GM12878 (cell line): ENCODE measurements around the gene PCDHB14. TPM values are rescaled to one million over a fixed set of nuclear protein-coding genes. Genes with fewer than 3 reads are reported as not detected.

Source experiments
- ATAC-seq: fragments of 200-7000 bp; cut with Tn5 transposase; 3 replicates; pipeline ENCODE4 v1.9.1; 2020; ENCODE audit warnings: mild to moderate bottlenecking, moderate library complexity
- BruUV-seq: library from RNA; stranded (reverse); fragments of 400-500 nt; replicated peaks from 2 replicates; lab custom pipeline; 2021; lab: Mats Ljungman, UMichigan
- CTCF ChIA-PET: fragments of 300-600 bp; sonication (Branson Sonifier 250); formaldehyde crosslinking; extraction: SDS; loops from one replicate; lab custom pipeline; 2021; ENCODE audit warnings: inconsistent platforms; lab: Yijun Ruan, JAX
- POLR2A ChIA-PET: fragments of 350-600 bp; formaldehyde crosslinking; extraction: SDS; loops from one replicate; lab custom pipeline; 2021; ENCODE audit warnings: inconsistent platforms; lab: Charles Lee
- RAD21 ChIA-PET: fragments of 300-600 bp; sonication (Branson Sonifier 250); formaldehyde crosslinking; loops from one replicate; lab custom pipeline; 2023; ENCODE audit warnings: antibody characterized with exemption; ENCODE audit not compliant: unreplicated experiment; lab: Charles Lee
- SMC1A ChIA-PET: fragments of 300-600 bp; sonication (Branson Sonifier 250); formaldehyde crosslinking; loops from one replicate; lab custom pipeline; 2023; ENCODE audit not compliant: unreplicated experiment, uncharacterized antibody; lab: Charles Lee
- DNase-seq: peaks from one replicate; pipeline ENCODE4 v3.0.0-alpha.2; 2011; ENCODE audit warnings: low read depth, low spot score
- FAIRE-seq: peaks from 3 replicates; lab custom pipeline; 2011; peaks lifted over from hg19 to GRCh38; lab: Jason Lieb, UNC
- H2AFZ ChIP-seq: 2 replicates; pipeline ENCODE4 v1.6.0; 2011; ENCODE audit warnings: low read depth, low read length, control low read depth; ENCODE audit not compliant: control insufficient read depth
- H3K27ac ChIP-seq: 2 replicates; pipeline ENCODE4 v1.5.1; 2011; ENCODE audit warnings: control low read depth; ENCODE audit not compliant: control insufficient read depth, insufficient read depth
- H3K27me3 ChIP-seq, 2 experiments: replicated peaks in 1 of 2; 2 replicates each; pipeline versions ENCODE4 v1.6.0 to v1.6.1; 2011; ENCODE audit warnings: low read length in 1 of 2; ENCODE audit not compliant: control insufficient read depth in 2 of 2, insufficient read depth in 2 of 2
- H3K36me3 ChIP-seq, 2 experiments: 2 replicates each; pipeline ENCODE4 v1.5.1; 2011; ENCODE audit warnings: low read length in 1 of 2; ENCODE audit not compliant: control insufficient read depth in 2 of 2, insufficient read depth in 2 of 2
- H3K4me1 ChIP-seq: 2 replicates; pipeline ENCODE4 v1.6.1; 2011; ENCODE audit warnings: mild to moderate bottlenecking, low read length, moderate library complexity, mixed read lengths; ENCODE audit not compliant: control insufficient read depth, insufficient read depth
- H3K4me2 ChIP-seq: 2 replicates; pipeline ENCODE4 v1.6.0; 2011; ENCODE audit warnings: control low read depth; ENCODE audit not compliant: control insufficient read depth, insufficient read depth
- H3K4me3 ChIP-seq: fragments of 200-600 bp; sonication (generic); 2 replicates; pipeline ENCODE4 v1.5.1; 2016
- H3K79me2 ChIP-seq: 2 replicates; pipeline ENCODE4 v1.6.0; 2011; ENCODE audit warnings: low read length; ENCODE audit not compliant: control insufficient read depth, insufficient read depth
- H3K9ac ChIP-seq: 2 replicates; pipeline ENCODE4 v1.8.0; 2011; ENCODE audit warnings: low read length, control low read depth, mixed read lengths; ENCODE audit not compliant: control insufficient read depth, insufficient read depth
- H3K9me3 ChIP-seq: replicated peaks from 3 replicates; pipeline ENCODE4 v1.5.1; 2011; ENCODE audit warnings: mild to moderate bottlenecking, low read length; ENCODE audit not compliant: control insufficient read depth, insufficient read depth
- H4K20me1 ChIP-seq: 2 replicates; pipeline ENCODE4 v1.6.0; 2011; ENCODE audit not compliant: control insufficient read depth, insufficient read depth
- BMI1 ChIP-seq: fragments of 450-650 bp; IDR thresholded peaks from 2 replicates; pipeline ENCODE4 v1.6.1; 2016; ENCODE audit warnings: mild to moderate bottlenecking, moderate library complexity, borderline replicate concordance
- CBX5 ChIP-seq: sonication (generic); IDR thresholded peaks from 2 replicates; pipeline ENCODE4 v1.6.1; 2016; ENCODE audit warnings: low read depth, moderate library complexity, mild to moderate bottlenecking, inconsistent platforms
- CREM ChIP-seq: IDR thresholded peaks from 2 replicates; pipeline ENCODE4 v1.6.1; 2014; ENCODE audit warnings: antibody characterized with exemption, low read depth
- JUNB ChIP-seq: IDR thresholded peaks from 2 replicates; pipeline ENCODE4 v1.6.1; 2016; ENCODE audit warnings: antibody characterized with exemption, mild to moderate bottlenecking
- LARP7 ChIP-seq: fragments of 450-650 bp; IDR thresholded peaks from 2 replicates; pipeline ENCODE4 v1.6.1; 2017; ENCODE audit warnings: mild to moderate bottlenecking
- SP1 ChIP-seq: IDR thresholded peaks from one replicate; pipeline ENCODE4 v1.6.1; 2011; ENCODE audit warnings: low read depth, low read length
- SREBF1 ChIP-seq: IDR thresholded peaks from 2 replicates; pipeline ENCODE4 v1.6.1; 2012; ENCODE audit warnings: mild to moderate bottlenecking, low read length
- SUPT20H ChIP-seq: IDR thresholded peaks from 2 replicates; pipeline ENCODE4 v1.6.1; 2011; ENCODE audit warnings: low read depth, mild to moderate bottlenecking, low read length, moderate library complexity, borderline replicate concordance; ENCODE audit not compliant: control insufficient read depth
- SUZ12 ChIP-seq: fragments of 200-600 bp; sonication (generic); IDR thresholded peaks from one replicate; pipeline ENCODE4 v1.6.1; 2018; ENCODE audit warnings: antibody characterized with exemption, mild to moderate bottlenecking; ENCODE audit not compliant: unreplicated experiment
- ZNF24 ChIP-seq: fragments of 450-650 bp; IDR thresholded peaks from 2 replicates; pipeline ENCODE4 v1.6.1; 2017; ENCODE audit warnings: antibody characterized with exemption, mild to moderate bottlenecking
- WGBS: methylation state at CpG from one replicate; pipeline ENCODE4 v1.1.6; 2016; ENCODE audit warnings: low lambda C conversion rate; ENCODE audit not compliant: insufficient replicate concordance, insufficient coverage; ENCODE audit errors: missing lambda C conversion rate; 5-methylcytosine and 5-hydroxymethylcytosine counted together
- in situ Hi-C: fragments of 300-500 bp; cut with MboI; formaldehyde crosslinking; loops from 9 replicates; pipeline ENCODE4 v1.14.3; 2018; ENCODE audit warnings: mixed read lengths
- intact Hi-C: fragments of 100-400 bp; cut with micrococcal nuclease; formaldehyde crosslinking; loops from one replicate; pipeline ENCODE4 v1.14.2; 2022; ENCODE audit not compliant: unreplicated experiment
- polyA plus RNA-seq, 11 experiments: library from polyadenylated mRNA; depleted of rRNA in 4 of 11; unstranded in 6 of 11; stranded (reverse) in 5 of 11; fragments of >200 nt; fragmentation: Nextera tagmentation in 4 of 11; fragmentation: Illumina TruSeq in 1 of 11; extraction: Ambion mirVana in 4 of 11; extraction: Trizol in 1 of 11; gene quantifications; 1 replicate in 1 of 11; 2 replicates in 10 of 11; pipeline versions ENCODE4 v1.2.1 to v1.2.3, GENCODE V29; 2011 to 2016; ENCODE audit warnings: inconsistent platforms in 2 of 11, missing spikeins in 2 of 11, low read depth in 1 of 11
- total RNA-seq, 4 experiments: library from RNA; depleted of rRNA in 3 of 4; stranded (reverse); fragments of >200 nt in 3 of 4; fragmentation: Illumina TruSeq in 1 of 4; extraction: Trizol in 1 of 4; gene quantifications; 2 replicates each; pipeline versions ENCODE4 v1.2.1 to v1.2.3, GENCODE V29; 2013 to 2021
- TF ChIP-seq, protein P1 (sequence below): IDR thresholded peaks from 2 replicates; pipeline ENCODE4 v1.6.1; 2011; ENCODE audit warnings: low read depth, low read length, improper control_type of control experiment, borderline replicate concordance
- TF ChIP-seq, protein P2 (sequence below): fragments of 450-650 bp; IDR thresholded peaks from 2 replicates; pipeline ENCODE4 v1.6.1; 2014; ENCODE audit warnings: mild to moderate bottlenecking
- TF ChIP-seq, protein P3 (sequence below): fragments of 150-350 bp; IDR thresholded peaks from 2 replicates; pipeline ENCODE4 v1.6.1; 2016; ENCODE audit warnings: low read depth, low read length

PCDHB14 gene
- total and polyA plus RNA-seq, 10 of the 15 experiments (the other 5 are each of a cell fraction or from before 2014, with no cell fraction given), result not detected

DNA sequence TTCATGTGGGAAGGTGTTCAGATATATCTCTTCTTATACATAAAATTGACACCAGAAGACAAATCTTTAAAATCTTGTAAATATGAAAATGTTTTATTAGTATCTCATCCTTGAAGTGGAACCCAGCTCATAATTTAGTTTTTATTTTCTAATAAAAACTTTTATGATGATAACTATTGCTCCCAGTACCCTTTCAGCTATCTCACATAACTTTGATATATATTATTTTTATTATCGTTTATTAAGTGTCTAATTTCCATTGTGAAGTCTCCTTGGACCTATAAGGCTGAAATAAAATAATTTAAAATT lies 38.0 kb downstream of the PCDHB14 start:
- Histone ChIP-seq H3K27me3 (no peaks in the 10 kb centered on the region), H3K9ac (no peak overlapping the region), H3K79me2 (no peaks in the 10 kb centered on the region), H2AFZ (no peak overlapping the region), H3K4me2 (no peak overlapping the region), H3K4me1 (no peaks in the 10 kb centered on the region), H3K27ac (no peak overlapping the region), H3K9me3 (peaks cover 4% of the 10 kb centered on the region), H3K36me3 (no peaks in the 10 kb centered on the region), H3K4me3 (no peak overlapping the region), H4K20me1 (no peaks in the 10 kb centered on the region)
- FAIRE-seq, result no peak
- no peak for TF ChIP-seq LARP7
- TF ChIP-seq, protein P1, sequence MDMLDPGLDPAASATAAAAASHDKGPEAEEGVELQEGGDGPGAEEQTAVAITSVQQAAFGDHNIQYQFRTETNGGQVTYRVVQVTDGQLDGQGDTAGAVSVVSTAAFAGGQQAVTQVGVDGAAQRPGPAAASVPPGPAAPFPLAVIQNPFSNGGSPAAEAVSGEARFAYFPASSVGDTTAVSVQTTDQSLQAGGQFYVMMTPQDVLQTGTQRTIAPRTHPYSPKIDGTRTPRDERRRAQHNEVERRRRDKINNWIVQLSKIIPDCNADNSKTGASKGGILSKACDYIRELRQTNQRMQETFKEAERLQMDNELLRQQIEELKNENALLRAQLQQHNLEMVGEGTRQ, result no peak
- TF ChIP-seq CBX5, result no peak
- TF ChIP-seq SP1, result no peak
- TF ChIP-seq BMI1, result no peak
- TF ChIP-seq, protein P2, sequence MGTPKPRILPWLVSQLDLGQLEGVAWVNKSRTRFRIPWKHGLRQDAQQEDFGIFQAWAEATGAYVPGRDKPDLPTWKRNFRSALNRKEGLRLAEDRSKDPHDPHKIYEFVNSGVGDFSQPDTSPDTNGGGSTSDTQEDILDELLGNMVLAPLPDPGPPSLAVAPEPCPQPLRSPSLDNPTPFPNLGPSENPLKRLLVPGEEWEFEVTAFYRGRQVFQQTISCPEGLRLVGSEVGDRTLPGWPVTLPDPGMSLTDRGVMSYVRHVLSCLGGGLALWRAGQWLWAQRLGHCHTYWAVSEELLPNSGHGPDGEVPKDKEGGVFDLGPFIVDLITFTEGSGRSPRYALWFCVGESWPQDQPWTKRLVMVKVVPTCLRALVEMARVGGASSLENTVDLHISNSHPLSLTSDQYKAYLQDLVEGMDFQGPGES, result no peak
- TF ChIP-seq SREBF1, result no peak
- TF ChIP-seq, protein P3, sequence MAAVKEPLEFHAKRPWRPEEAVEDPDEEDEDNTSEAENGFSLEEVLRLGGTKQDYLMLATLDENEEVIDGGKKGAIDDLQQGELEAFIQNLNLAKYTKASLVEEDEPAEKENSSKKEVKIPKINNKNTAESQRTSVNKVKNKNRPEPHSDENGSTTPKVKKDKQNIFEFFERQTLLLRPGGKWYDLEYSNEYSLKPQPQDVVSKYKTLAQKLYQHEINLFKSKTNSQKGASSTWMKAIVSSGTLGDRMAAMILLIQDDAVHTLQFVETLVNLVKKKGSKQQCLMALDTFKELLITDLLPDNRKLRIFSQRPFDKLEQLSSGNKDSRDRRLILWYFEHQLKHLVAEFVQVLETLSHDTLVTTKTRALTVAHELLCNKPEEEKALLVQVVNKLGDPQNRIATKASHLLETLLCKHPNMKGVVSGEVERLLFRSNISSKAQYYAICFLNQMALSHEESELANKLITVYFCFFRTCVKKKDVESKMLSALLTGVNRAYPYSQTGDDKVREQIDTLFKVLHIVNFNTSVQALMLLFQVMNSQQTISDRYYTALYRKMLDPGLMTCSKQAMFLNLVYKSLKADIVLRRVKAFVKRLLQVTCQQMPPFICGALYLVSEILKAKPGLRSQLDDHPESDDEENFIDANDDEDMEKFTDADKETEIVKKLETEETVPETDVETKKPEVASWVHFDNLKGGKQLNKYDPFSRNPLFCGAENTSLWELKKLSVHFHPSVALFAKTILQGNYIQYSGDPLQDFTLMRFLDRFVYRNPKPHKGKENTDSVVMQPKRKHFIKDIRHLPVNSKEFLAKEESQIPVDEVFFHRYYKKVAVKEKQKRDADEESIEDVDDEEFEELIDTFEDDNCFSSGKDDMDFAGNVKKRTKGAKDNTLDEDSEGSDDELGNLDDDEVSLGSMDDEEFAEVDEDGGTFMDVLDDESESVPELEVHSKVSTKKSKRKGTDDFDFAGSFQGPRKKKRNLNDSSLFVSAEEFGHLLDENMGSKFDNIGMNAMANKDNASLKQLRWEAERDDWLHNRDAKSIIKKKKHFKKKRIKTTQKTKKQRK, result no peak
- no peak for TF ChIP-seq ZNF24
- no peak for TF ChIP-seq SUPT20H
- no peak for TF ChIP-seq SUZ12
- no peak for TF ChIP-seq JUNB
- TF ChIP-seq CREM, result no peak
- RAD21 ChIA-PET, result no interaction called here
- intact Hi-C loops (no loop called here), in situ Hi-C loops (no loop called here)
- BruUV-seq, result no TSS peak
- CTCF ChIA-PET, result interaction anchor here (1.7 kb wide), 1 partner anchor 59 kb away, joined by 5 read pairs; the partner anchor contains the start of gene TAF7
- ATAC-seq, result no peak
- no peak for DNase-seq
- POLR2A ChIA-PET, result no interaction called here
- SMC1A ChIA-PET, result interaction anchor here (1.0 kb wide), 1 partner anchor 12 kb away, joined by 3 read pairs; no protein-coding TSS in a partner anchor
- WGBS, result 0% methylated on average over 1 of the region's 1 CpG
